Measurements from ENCODE around the gene SETD4. TPM values are rescaled to one million over a fixed set of nuclear protein-coding genes. Genes with fewer than 3 reads are reported as not detected.

The SETD4 gene
- total and polyA plus RNA-seq, 2 donors (not counting 3 experiments of a cell fraction or from before 2014, with no cell fraction given), result 13.0 to 25.1 TPM

- DNase-seq (ENCODE audit: low read depth, low spot score) (no peak), FAIRE-seq (no peak)
- TF ChIP-seq POLR2A (IDR thresholded peaks at IDR 0.05; ENCODE audit: low read depth, low read length), result no peak
- no peak for TF ChIP-seq CTCF (IDR thresholded peaks at IDR 0.05; ENCODE audit: extremely low read depth in 1 of 2, insufficient read depth in 1 of 2, low read depth in 1 of 2, low read length in 2 of 2)
- no peak for TF ChIP-seq JUN (IDR thresholded peaks at IDR 0.05; ENCODE audit: borderline replicate concordance, insufficient read depth, insufficient read length, low read depth)
- TF ChIP-seq GATA2 (IDR thresholded peaks at IDR 0.05; ENCODE audit: insufficient read depth, insufficient read length, low read depth, low read length), result no peak
- TF ChIP-seq POLR2AphosphoS5 (IDR thresholded peaks at IDR 0.05; ENCODE audit: insufficient read depth, low read depth, low read length), result no peak
- no peak for TF ChIP-seq EZH2 (IDR thresholded peaks at IDR 0.05; ENCODE audit: borderline replicate concordance, low read depth, low read length, severe bottlenecking)
- TF ChIP-seq, protein P1, sequence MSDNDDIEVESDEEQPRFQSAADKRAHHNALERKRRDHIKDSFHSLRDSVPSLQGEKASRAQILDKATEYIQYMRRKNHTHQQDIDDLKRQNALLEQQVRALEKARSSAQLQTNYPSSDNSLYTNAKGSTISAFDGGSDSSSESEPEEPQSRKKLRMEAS (IDR thresholded peaks at IDR 0.05; ENCODE audit: insufficient read depth, insufficient read length), result no peak
- no peak for TF ChIP-seq MYC (IDR thresholded peaks at IDR 0.05; ENCODE audit: low read depth, low read length)
- no peak for TF ChIP-seq FOS (IDR thresholded peaks at IDR 0.05; ENCODE audit: borderline replicate concordance, insufficient read depth, low read length)
- Histone ChIP-seq H3K36me3 (ENCODE audit: control insufficient read depth in 2 of 2, extremely low read depth in 1 of 2, insufficient read depth in 2 of 2, low read length in 2 of 2) (no peaks in the 10 kb centered on the region), H3K9me1 (replicated peaks; ENCODE audit: control insufficient read depth, extremely low read depth, insufficient read depth, low read length) (no peaks in the 10 kb centered on the region), H2AFZ (ENCODE audit: low read depth, low read length) (no peak overlapping the region), H3K79me2 (ENCODE audit: control insufficient read depth, insufficient read depth, low read length) (no peaks in the 10 kb centered on the region), H3K27ac (ENCODE audit: insufficient read depth, low read depth, low read length) (no peak overlapping the region), H4K20me1 (replicated peaks; ENCODE audit: control insufficient read depth, extremely low read depth, insufficient read depth, low read length) (no peaks in the 10 kb centered on the region), H3K4me2 (ENCODE audit: insufficient read depth, low read length) (no peak overlapping the region), H3K9me3 (replicated peaks; ENCODE audit: control insufficient read depth, insufficient read depth, low read length) (no peaks in the 10 kb centered on the region), H3K9ac (replicated peaks; ENCODE audit: extremely low read depth, insufficient read depth, low read length) (no peak overlapping the region), H3K4me3 (replicated peaks in 1 of 3; ENCODE audit: insufficient read depth in 1 of 3, low read depth in 1 of 3, low read length in 3 of 3) (no peak overlapping the region), H3K27me3 (ENCODE audit: control insufficient read depth in 2 of 2, insufficient read depth in 2 of 2, low read length in 2 of 2) (peaks cover 4 to 14% of the 10 kb centered on the region in 2 experiments), H3K4me1 (ENCODE audit: control insufficient read depth, extremely low read depth, insufficient read depth, low read length) (no peaks in the 10 kb centered on the region)
- BruUV-seq (replicated peaks), result no TSS peak
- intact Hi-C loops (cut with micrococcal nuclease) (no loop called here), dilution Hi-C loops (cut with MboI; ENCODE audit: extremely low pct_ligation_motif_present, low sequenced_read_pairs) (no loop called here)
- CTCF ChIA-PET, result no interaction called here
- POLR2A ChIA-PET, result no interaction called here
These were observed 19.3 kb upstream of the SETD4 start for GRCh38 chr21:36079671-36080070.

Measured in endothelial cell of umbilical vein (primary cell).